ENCODE measurements around the gene ABCG4. TPM values are rescaled to one million over a fixed set of nuclear protein-coding genes. Genes with fewer than 3 reads are reported as not detected.

ABCG4 gene
- total and polyA plus RNA-seq, 2 of the 8 experiments (the other 6 are each of a cell fraction or from before 2014, with no cell fraction given): 1.8 to 2.3 TPM

GRCh38 chr11:119115484-119116234 lies 33.2 kb upstream of the ABCG4 start:
- CTCF ChIA-PET (ENCODE audit: partially characterized antibody): interaction anchor here (0.6 to 2.0 kb wide), 8 partner anchors 11 to 207 kb away, joined by 3 to 5 read pairs (median 3); no protein-coding TSS in a partner anchor
- no peak for TF ChIP-seq YY1 (IDR thresholded peaks at IDR 0.05; ENCODE audit: low read depth, low read length)
- TF ChIP-seq E2F6 (IDR thresholded peaks at IDR 0.05): no peak
- no peak for TF ChIP-seq BRCA1 (IDR thresholded peaks at IDR 0.05; ENCODE audit: low read depth, low read length)
- TF ChIP-seq POLR2AphosphoS5 (IDR thresholded peaks at IDR 0.05; ENCODE audit: low read depth, low read length): no peak
- no peak for TF ChIP-seq PHF8 (conservative IDR thresholded peaks at IDR 0.05; ENCODE audit: low read depth, low read length)
- TF ChIP-seq EZH2 (IDR thresholded peaks at IDR 0.05; ENCODE audit: low read depth, low read length, severe bottlenecking): no peak
- TF ChIP-seq TAF7 (optimal IDR thresholded peaks at IDR 0.05; ENCODE audit: borderline replicate concordance, low read depth, low read length): no peak
- TF ChIP-seq CHD1 (IDR thresholded peaks at IDR 0.05; ENCODE audit: low read depth, low read length): no peak
- no peak for TF ChIP-seq NRF1 (IDR thresholded peaks at IDR 0.05; ENCODE audit: low read depth, low read length)
- no peak for TF ChIP-seq KDM1A (IDR thresholded peaks at IDR 0.05; ENCODE audit: borderline replicate concordance, low read length)
- no peak for TF ChIP-seq CBX8 (IDR thresholded peaks at IDR 0.05; ENCODE audit: borderline replicate concordance, low read depth, low read length)
- no peak for TF ChIP-seq BCL11A (IDR thresholded peaks at IDR 0.05; ENCODE audit: low read depth in 2 of 2, low read length in 2 of 2)

More at GRCh38 chr11:119115484-119116234, 33.2 kb upstream of the ABCG4 start:
- FAIRE-seq (no peak), DNase-seq (ENCODE audit: low read depth in 1 of 2, low spot score in 2 of 2) (no peak)
- Histone ChIP-seq H3K9ac (replicated peaks in 1 of 4; ENCODE audit: extremely low read depth in 1 of 4, low read depth in 3 of 4, low read length in 3 of 4) (no peak overlapping the region), H2AK5ac (ENCODE audit: low read depth, low read length) (no peak overlapping the region), H2BK120ac (replicated peaks; ENCODE audit: low read depth, low read length) (no peak overlapping the region), H3K79me1 (ENCODE audit: low read depth, low read length) (no peaks in the 10 kb centered on the region), H3K27me3 (replicated peaks in 1 of 4; ENCODE audit: control insufficient read depth in 3 of 4, extremely low read depth in 1 of 4, insufficient read depth in 3 of 4, low read length in 3 of 4) (no peaks in the 10 kb centered on the region), H4K91ac (replicated peaks; ENCODE audit: insufficient read length, low read length) (no peak overlapping the region), H3K23me2 (ENCODE audit: low read depth, low read length) (no peaks in the 10 kb centered on the region), H3K27ac (ENCODE audit: low read depth, low read length) (no peak overlapping the region), H3K56ac (replicated peaks; ENCODE audit: insufficient read length, low read depth, low read length) (no peak overlapping the region), H3K4me2 (ENCODE audit: insufficient read depth in 1 of 2, low read depth in 2 of 2, low read length in 2 of 2) (no peak overlapping the region), H3K36me3 (ENCODE audit: control insufficient read depth in 2 of 4, insufficient read depth in 4 of 4, low read length in 3 of 4) (no peaks in the 10 kb centered on the region; a peak in 1 of 8 replicates), H3K79me2 (ENCODE audit: control insufficient read depth in 1 of 2, insufficient read depth in 2 of 2, low read length in 2 of 2) (no peaks in the 10 kb centered on the region), H3K4me1 (replicated peaks in 1 of 4; ENCODE audit: control insufficient read depth in 3 of 4, insufficient read depth in 4 of 4, low read length in 3 of 4) (peaks cover 0 to 4% (median 1%) of the 10 kb centered on the region in 4 experiments; a peak in 2 of 7 replicates), H3K23ac (ENCODE audit: insufficient read length) (no peak overlapping the region), H2BK5ac (ENCODE audit: low read depth, low read length) (no peak overlapping the region), H2BK20ac (ENCODE audit: low read length) (no peak overlapping the region; the same call in 1 of the 2 replicates), H3K4ac (replicated peaks; ENCODE audit: insufficient read length, low read depth, low read length) (no peak overlapping the region), H4K8ac (ENCODE audit: extremely low read depth, insufficient read depth, low read length) (no peak overlapping the region), H4K5ac (ENCODE audit: insufficient read length, low read depth, low read length) (no peak overlapping the region), H2AFZ (ENCODE audit: low read length) (no peak overlapping the region), H2BK15ac (ENCODE audit: low read length) (no peak overlapping the region), H3K4me3 (ENCODE audit: extremely low read depth in 1 of 4, insufficient read depth in 2 of 4, low read depth in 3 of 4, low read length in 4 of 4) (no peak overlapping the region), H4K20me1 (replicated peaks in 1 of 2; ENCODE audit: control insufficient read depth in 1 of 2, insufficient read depth in 2 of 2, low read length in 2 of 2) (no peaks in the 10 kb centered on the region), H3K18ac (ENCODE audit: extremely low read depth, low read length) (no peak overlapping the region), H3K9me3 (ENCODE audit: insufficient read depth in 2 of 2, low read depth in 1 of 2, low read length in 1 of 2) (no peaks in the 10 kb centered on the region), H2BK12ac (ENCODE audit: low read depth, low read length) (no peak overlapping the region), H3K14ac (ENCODE audit: insufficient read length) (no peak overlapping the region)
- POLR2A ChIA-PET (ENCODE audit: partially characterized antibody): interaction anchor here (0.9 to 2.1 kb wide), 3 partner anchors 9 to 22 kb away, joined by 3 to 14 read pairs (median 10); partner anchors contain the start of gene C2CD2L
- 85% methylated on average over 22 of the region's 24 CpGs; no CpG with 5 or more reads in 1 of the 2 experiments for WGBS, 2 experiments (ENCODE audit: extremely low coverage in 1 of 2, insufficient coverage in 1 of 2, insufficient read length in 1 of 2, insufficient replicate concordance in 2 of 2, low coverage in 1 of 2, low lambda C conversion rate in 2 of 2, missing lambda C conversion rate in 1 of 2)

Data from H1 (cell line).